ENCODE measurements around the gene DPP6.

Gene DPP6

DNA sequence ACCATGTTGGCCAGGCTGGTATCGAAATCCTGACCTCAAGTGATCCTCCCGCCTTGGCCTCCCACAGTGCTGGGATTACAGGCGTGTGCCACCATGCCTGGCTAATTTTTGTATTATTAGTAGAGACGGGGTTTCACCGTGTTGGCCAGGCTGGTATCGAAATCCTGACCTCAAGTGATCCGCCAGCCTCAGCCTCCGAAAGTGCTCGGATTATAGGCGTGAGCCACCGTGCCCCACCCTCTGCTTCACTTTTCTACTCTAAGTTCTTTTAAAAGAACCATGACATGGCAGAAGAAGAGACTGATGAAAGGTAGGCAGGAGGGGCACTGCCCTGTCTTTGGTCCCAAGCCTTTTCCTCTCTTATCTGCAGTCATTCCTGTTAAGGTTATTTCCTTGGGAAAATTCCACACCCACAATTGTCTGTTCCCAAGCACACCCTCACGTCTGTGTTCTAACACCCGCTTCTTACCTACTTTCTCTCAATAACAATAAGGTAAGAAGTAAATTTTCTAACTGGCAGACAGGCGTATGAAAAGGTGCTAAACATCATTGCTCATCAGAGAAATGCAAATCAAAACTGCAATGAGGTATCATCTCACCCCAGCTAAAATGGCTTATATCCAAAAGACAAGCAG lies 291.7 kb downstream of the DPP6 start:
- no peak for DNase-seq

DNA sequence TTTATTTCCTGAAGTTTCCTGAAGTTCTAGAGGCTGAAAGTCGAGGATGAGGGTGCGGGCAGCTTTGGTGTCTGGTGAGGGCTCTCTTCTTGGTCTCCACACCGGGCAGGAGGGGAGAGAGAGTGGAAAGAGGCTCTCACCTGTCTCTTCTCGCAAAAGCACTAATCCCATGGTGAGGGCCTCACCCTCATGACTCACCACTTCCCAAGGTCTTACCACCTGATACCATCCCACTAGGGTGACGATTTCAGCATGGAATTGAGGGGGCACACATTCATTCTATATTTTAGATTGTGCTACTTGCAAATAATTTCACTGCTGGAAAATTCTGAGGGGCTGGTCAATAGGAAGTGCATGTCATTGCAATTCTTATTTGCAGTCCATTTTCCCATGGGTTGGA lies 292.9 kb downstream of the DPP6 start:
- no peak for DNase-seq

DNA sequence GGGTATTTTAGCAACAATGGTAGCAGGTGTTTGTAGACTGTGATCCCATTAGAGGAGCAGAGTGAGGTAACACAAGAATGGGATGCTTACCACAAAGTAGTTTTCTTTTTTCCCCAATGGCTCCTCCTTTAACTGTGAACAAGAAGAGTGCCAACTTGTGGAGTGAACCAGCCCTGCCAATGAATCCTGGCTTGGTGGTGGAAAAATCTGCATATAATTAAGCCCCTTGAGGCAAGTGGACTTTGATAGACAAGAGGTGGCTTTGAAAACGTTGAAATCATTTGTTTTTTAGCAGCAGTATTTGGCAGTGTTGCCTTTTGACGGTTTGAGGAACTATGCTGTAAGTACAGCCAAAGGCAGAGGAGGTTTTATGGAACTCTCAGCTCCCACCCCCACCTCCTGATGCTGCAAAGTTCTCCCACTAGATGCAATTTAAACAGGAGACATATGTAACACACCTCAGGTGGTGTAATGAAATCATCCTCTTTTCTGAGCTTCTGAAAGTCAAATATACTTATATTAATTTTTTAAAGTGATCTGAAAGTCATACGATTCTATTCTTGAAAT lies 295.6 kb downstream of the DPP6 start:
- DNase-seq = no peak

DNA sequence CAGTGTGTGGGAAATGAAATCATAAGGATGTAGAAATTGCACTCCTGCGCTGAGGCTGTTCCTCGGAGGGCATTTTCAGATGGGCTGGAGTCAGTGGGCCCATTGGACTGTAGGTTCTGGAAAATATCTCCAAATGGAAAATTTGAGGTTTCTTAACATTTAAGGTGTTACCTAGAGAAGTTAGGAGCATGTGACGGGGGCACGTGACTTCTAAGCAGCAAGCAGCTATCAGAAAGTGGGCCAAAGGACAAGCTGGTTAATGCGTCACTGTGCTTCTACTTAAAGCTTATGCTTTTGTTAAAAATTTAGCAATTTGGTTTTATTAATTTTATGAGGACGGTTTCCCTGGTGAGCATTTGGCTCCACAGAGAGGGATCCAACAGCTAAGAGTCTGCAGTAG lies 298.7 kb downstream of the DPP6 start:
- DNase-seq = no peak

DNA sequence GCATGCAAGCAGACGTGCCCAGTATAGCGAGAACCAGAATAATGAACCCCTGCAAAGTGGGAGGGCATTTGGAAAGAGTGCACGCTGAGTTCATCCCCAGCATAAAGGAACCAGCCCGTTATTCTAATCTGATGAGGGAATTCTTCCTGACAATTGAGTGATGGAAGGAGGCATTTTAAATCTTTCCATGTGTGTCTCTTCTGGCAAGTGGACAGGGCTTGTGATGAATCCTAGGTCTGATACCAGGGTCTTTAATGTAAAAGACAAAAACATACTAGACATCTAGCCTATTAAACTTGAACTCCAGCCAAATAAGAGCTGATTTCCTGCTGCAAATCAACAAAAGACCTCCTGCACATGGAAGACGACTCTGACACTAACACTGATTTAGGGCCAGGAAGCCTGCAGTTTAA lies 301.2 kb downstream of the DPP6 start:
- DNase-seq = no peak

DNA sequence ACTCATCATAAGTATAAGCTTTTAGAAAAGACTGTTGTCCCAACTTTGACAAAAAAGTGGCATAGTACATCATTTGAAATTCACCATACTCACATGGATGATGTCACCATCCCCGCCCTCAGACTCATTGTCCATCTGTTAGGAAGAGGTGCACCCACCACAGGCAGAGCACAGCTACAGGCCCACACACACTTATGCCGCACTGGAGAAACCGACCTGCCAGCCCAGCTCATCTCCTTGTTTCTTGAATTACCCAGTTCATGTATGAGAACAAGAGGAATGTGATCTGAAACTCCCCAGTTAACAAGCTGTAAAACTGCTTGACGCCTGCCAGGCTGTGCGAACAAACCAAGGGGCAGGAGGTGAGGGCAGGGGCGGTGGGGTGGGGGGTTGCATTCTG lies 312.0 kb downstream of the DPP6 start:
- DNase-seq = no peak

DNA sequence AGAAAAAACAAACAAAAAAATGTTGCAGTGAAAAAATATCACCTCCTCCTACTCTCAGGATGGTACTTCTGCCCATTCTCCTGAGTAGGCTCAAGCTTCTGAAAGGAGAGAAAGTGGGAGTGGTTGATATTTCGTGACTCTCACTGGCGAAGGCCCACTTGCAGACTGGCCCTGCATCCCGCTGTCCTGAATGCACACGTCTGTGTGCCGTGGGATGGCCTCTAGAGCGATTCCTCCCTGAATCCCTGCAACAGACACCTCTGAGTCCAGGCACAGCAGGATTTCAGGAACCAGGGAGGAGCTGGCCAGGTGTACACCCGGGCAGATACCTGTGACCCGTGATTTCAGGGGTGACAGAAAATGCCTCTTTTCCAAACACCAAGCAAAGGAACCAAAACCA lies 319.2 kb downstream of the DPP6 start:
- DNase-seq = no peak

DNA sequence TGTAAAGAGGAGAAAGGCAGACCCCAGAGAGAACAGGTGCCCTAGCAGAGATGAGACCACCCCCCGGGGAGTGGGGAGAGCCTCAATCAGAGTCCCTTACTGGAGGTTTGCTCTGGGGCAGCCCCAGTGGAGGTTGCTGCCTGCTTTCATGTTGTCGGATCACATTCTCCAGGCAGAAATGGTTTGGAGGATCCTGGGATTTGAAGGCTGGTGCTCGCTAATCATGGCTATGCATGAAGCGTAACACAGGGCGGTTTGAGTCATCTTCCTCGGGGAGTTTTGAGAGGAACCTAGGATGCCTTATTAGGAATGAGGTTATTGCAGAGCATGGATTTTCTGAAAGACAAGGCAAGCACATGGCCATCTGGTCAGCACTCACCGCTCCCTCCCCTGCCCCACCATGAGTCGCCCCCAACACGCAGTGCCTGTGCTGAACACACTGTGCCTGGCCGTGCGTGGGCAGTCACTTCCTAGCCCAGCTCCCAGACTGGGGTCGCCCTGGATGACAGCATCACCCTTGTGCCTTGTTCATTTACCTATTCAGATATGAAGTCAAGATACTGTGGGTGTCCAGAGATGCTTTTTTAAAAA lies 319.9 kb downstream of the DPP6 start:
- no peak for DNase-seq

DNA sequence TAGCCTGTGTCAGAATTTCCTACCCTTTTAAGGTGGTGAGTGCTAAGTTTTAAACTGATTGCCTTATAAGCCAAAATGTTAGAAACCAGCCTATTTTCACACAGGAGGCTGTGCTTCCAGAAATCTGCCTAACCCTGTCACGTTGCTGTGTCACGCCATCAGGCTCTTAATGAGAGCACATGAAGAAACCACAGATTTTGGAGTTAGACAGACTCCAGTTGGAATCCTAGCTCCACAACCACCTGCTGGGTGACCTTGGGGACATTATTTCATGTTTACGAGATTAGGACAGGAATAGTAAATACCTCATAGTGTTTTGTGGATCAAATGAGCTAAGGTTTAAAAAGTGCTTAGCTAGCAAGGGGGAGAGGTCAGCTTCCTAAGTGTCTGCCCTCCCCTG lies 321.8 kb downstream of the DPP6 start:
- no peak for DNase-seq

DNA sequence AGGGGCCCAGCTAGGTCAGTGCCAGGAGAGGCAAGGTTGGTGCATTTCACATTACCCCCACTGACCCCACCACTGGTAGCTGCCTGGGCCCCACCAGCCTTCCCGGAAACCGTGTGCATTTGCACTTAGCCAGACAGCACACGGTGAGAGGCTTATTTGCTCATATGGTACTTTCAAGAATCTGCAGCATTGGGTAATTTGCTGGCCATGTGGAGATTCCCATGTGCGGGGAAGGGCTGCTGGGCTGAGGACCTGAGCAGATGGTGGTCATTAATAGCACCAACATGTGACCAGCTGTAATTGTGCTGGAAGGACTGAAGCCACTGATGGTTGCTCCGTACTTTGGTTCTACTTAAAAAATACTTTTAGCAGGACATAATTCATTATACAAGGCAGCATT lies 323.8 kb downstream of the DPP6 start:
- no peak for DNase-seq

DNA sequence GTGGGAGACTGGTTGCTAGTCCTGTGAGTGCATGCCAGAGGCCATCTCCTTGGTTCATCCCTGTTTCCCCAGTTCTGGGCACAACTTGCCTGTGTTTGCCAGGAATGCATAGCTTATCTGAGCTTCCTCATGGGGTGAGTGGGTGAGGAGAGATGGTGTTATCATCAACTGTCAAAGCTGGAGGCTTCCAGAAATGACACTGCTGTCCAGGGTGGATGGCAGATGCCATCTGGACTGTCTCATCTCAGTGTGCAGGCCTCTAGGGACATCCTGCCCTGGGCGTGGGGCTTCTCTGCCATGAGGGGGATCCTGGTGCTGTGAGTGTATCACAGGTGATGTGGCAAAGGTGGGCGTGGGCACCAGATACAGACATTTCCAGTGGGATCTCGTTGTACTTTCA lies 328.6 kb downstream of the DPP6 start:
- DNase-seq = no peak

DNA sequence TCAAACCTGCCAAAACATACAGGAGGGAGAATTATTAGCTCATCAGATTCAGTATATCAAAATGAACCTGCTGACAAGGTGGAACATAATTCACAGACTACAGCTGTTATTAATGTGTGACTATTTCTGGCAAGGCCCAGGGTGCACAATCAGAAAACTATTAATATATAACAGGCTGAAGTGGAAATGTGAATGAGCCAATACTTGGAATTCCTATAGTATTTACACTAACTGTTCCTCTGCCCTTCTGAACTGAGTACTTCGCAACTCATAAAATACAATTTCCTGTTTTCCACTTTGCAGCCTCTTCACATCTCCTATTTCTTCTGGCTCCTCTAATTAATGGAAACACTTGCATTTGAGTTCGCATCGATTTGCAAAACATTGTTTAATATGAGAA lies 330.8 kb downstream of the DPP6 start:
- DNase-seq = no peak

DNA sequence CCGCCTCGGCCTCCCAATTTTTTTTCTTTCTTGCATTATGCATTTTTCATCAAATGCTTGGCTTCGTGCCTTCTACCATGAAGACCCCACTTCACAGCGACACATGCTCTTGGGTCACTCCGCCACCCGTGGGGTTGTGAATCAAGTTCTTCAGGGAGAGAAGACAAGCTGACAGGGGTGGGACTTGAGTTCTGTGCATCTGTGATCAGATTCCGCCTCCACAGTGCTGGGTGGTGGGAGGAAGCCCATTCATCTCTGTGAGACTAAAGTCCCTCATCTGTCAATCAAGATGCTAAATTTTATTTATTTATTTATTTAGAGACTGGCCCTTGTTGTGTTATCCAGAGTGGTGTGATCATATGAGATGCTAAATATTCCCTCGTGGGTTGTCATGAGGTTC lies 333.0 kb downstream of the DPP6 start:
- DNase-seq = no peak

DNA sequence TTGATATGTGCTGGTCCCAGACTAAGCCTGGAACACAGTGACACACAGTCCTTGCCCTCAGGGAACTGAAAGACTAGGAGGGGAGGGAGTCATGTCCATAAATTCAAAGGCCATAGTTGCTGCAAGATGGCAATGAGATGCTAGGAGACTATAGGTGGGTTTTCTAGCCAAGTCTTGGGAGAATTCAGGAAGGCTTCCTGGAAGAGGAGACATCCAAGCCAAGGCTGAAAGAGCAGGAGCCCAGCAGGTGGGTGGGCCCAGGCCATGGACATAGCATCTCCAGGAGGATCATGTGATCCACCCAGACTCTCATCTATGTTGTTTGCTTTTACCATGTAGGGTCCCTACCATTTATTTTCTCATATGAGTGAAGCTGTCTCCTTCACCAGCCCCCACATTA lies 335.1 kb downstream of the DPP6 start:
- DNase-seq = no peak

DNA sequence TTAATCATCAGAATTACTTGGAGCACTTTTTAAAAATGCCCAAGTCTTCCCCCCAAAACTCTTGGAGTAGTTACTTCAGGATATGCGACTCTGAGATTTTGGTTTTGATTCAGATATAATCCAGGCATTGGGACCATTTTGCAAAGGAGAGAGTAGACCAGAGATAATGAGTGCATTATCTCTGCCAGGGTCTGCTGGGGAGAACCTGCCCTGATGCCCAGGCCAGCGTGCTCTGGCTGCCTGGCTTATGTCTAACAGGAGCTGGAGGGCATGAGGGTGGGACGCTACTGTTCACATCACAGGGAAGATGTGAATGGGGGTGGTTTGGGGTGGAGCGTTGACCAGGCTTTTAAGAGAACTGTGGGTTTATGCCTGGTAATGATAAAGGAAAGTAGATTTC lies 336.2 kb downstream of the DPP6 start:
- no peak for DNase-seq

DNA sequence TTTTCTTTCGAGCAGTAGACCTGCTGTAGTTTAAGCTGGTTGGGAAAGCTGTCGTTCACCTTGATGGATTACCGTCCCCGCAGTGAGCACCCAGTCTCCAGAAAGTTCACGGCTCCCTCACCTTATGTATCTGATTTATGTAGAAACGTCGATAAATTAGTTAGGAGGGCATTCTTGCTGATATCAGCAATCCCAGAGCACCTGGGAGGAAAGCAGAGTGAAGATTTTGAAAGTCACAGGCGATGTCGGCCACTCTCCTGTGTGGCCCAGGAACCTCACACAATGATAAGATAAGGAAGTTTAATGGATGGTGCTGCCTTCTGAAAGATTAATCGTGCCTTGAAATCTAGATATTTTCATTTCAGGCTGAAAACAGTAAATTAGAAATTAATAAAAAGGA lies 336.8 kb downstream of the DPP6 start:
- DNase-seq = no peak

DNA sequence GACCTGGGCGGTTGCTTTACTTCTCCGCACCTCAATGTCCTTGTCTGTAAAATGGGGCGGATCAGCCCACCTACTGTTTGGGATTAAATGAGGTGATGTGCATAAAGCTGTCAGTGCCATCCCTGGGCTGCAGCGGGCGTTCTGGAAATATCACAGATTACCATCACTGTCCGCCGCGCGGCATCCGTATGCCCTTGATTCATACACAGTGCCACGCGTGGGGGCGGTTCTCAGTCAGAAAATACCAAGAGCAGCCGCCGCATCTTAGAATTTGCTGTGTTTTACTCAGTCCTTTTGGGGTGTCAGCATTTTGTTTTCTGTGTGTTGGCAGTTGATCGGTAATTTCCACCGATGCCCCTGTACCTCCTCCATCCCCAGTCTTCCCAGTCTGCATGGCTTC lies 338.8 kb downstream of the DPP6 start:
- DNase-seq = no peak

DNA sequence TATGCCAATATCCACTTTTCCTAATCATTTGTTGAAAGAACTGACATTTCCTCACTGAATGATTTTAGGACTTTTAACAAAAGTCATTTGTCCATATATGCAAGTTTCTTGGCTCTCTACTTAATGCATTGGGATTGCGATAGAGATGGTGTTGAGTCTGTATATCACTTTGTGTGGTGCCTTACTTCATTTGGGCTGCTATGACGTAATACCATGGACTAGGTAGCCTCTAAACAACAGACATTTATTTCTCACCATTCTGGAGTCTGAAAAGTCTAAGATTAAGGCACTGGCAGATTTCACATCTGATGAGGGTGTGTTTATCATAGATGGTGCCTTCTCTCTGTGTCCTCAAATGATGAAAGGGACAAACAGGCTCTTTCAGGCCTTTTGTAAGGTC lies 342.6 kb downstream of the DPP6 start:
- DNase-seq = no peak

DNA sequence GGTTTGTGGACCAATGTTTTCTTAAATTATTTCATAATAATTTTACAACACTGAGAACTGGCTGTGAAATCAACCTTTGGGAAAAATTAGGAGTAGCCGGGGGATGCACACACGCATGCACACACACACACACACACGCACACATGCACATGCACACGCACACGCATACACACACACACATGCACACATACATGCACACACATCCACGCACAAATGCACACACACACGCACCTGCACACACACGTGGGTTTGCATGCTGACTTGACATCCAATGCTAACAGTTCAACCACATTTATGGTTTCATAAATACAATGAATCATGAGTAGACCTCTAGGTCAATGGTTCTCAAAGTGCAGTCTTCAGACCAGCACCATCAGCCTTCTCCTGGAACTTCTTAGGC lies 354.1 kb downstream of the DPP6 start:
- DNase-seq = no peak

DNA sequence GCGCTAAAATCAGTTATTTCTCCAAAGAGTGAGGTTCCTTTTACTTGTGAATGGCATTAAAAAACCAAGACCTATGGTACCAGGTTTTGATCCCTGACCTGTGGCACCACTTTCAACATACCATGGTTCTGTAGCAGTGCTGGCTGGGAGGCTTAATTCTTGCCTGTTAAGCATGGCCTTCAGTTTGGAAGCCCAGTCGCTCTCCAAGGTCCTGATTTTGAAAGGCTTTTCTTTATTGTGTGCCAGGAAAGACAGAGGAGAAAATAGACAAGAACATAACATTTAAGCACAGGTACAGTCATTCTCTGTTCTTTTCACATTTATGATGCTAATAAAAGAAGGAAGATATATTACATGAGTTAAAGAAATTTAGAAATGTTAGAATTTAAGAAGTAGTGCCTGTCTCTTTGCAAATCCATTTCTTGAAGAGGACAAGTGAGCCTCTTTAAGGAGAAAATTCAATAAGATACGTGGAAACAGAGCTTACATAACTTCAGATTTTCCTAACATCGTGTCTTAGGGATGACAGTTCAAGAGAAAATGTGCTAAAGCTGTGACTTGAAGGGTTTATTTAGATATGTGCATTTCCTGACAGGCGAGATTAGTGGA lies 357.6 kb downstream of the DPP6 start:
- no peak for DNase-seq

DNA sequence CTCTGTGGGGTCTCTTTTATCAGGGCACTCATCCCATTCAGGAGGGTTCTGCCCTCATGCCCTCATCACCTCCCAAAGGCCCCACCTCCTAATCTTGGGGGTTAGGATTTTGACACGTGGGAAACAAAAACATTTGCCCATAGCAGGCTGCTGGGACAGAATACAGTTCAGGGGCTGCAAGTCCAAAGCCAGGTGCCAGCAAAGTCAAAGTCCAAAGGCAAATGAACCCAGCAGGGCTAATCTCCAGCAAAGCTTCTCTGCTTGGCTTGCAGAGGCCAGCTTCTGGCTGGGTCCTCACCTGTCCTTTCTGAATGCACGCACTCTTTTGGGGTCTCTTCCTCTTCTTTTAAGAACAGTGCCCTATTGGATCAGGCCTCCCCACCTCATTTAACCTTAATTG lies 359.9 kb downstream of the DPP6 start:
- no peak for DNase-seq

DNA sequence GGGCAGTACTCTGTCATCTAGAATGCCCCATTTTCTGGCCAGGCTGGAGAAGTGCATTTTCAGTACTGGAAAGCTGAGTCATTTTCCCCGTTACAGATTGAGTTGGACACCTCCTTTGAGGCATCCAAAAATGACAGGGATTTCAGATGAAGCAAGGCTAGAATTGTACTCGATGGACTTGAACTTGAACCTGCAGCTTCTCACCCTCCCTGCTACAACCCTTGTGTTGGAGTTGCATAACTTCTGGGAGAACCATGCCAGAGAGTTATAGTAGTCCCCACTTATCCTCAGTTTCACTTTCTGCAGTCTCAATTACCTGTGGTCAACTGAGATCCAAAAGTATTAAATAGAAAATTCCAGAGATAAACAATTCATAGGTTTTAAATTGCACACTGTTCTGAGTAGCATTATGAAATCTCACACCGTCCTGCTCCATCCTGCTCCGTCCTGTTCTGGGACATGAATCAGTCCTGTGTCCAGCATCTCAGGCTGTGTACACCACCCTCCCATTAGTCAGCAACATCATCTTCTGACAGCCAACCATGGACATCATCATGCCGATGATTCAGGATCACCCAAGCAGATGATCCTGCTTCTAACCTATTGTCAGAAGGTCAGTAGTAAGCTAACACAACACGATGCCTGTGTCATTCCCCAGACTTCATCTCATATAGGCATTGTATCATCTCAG lies 363.7 kb downstream of the DPP6 start:
- DNase-seq = no peak

DNA sequence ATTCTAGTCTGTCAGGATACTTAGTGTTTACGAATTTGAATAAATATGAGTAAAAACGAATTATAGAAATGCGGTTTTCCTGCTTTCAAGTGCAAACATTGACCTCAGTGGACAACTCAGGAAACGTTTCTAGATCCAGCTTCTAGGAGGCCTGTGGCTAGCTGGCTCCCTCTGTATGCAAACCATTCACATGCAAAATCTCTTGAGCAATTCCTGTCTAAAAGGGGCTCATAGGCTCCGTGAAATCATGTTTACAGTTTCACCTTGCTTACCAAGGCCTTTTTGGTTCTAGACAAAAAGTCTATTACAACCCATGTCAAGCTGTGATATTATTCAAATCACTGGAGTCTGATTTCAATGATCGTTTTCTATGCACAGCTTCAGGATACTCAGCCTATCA lies 364.5 kb downstream of the DPP6 start:
- no peak for DNase-seq

DNA sequence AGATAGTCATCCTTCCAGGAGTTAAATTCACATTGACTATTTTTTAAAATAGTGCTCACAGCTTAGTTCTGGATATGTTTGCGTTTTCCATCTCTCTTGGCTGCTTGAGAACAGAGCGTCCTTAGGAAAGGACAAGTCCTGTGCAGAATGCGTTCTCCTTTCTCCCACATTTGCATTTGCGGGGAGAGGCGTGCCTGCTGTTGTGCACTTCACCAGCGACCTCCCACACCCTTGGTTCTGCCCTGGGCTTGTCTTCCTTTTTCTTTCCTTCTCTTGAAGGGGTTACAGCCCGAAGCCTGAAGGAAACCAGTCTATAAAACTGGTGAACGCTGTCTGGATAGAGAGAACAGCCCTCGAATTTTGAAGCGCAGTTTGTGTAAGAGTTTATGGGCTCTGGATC lies 367.1 kb downstream of the DPP6 start:
- DNase-seq = no peak

Data from stimulated activated CD4-positive, alpha-beta T cell treated with anti-CD3 and anti-CD28 coated beads, Interleukin-4, amount 100 ng/mL, for 4 hours (primary cell).